Adipocyte (in vitro differentiated cells): ENCODE results near the gene UBE2E3.
"Not testable (repeated sequence)": the region's sequence is repeated elsewhere in the genome, so short reads cannot be mapped to it uniquely, and the experiment has no call there.

ENCODE experiments used
- DNase-seq: peaks from one replicate; pipeline ENCODE4 v3.0.0-alpha.2; 2015; ENCODE audit warnings: low read depth
- H3K27me3 ChIP-seq: replicated peaks from 2 replicates; pipeline ENCODE4 v1.7.0; 2013; ENCODE audit warnings: mild to moderate bottlenecking, low read length, moderate library complexity; ENCODE audit not compliant: control insufficient read depth, insufficient read depth
- H3K36me3 ChIP-seq: 2 replicates; pipeline ENCODE4 v1.7.0; 2013; ENCODE audit warnings: low read length, mild to moderate bottlenecking, moderate library complexity; ENCODE audit not compliant: control insufficient read depth, insufficient read depth, severe bottlenecking
- H3K4me1 ChIP-seq: 2 replicates; pipeline ENCODE4 v1.7.0; 2013; ENCODE audit warnings: mild to moderate bottlenecking, low read length, moderate library complexity; ENCODE audit not compliant: control insufficient read depth, insufficient read depth
- H3K4me3 ChIP-seq: 2 replicates; pipeline ENCODE4 v1.7.0; 2013; ENCODE audit warnings: mild to moderate bottlenecking, low read length, moderate library complexity
- H3K9ac ChIP-seq: 2 replicates; pipeline ENCODE4 v1.7.0; 2013; ENCODE audit warnings: mild to moderate bottlenecking, low read length, moderate library complexity
- H3K9me3 ChIP-seq: 2 replicates; pipeline ENCODE4 v1.7.0; 2013; ENCODE audit warnings: mild to moderate bottlenecking, low read length, moderate library complexity; ENCODE audit not compliant: control insufficient read depth

The UBE2E3 gene

GRCh38 chr2:181077128-181077709, 96.8 kb downstream of the UBE2E3 start:
- DNase-seq: peak; percentile 75
- Histone ChIP-seq H3K4me3 (no peak overlapping the region), H3K36me3 (no peaks in the 10 kb centered on the region), H3K9ac (no peak overlapping the region), H3K4me1 (peaks cover 3% of the 10 kb centered on the region), H3K9me3 (no peaks in the 10 kb centered on the region), H3K27me3 (no peaks in the 10 kb centered on the region)

- H3K9me3 ChIP-seq: no peaks in the 10 kb centered on the region
- H3K4me1 ChIP-seq: no peaks in the 10 kb centered on the region
- no peak for DNase-seq
- no peaks in the 10 kb centered on the region for H3K27me3 ChIP-seq
- H3K4me3 ChIP-seq: no peak overlapping the region
- no peaks in the 10 kb centered on the region for H3K36me3 ChIP-seq
- no peak overlapping the region for H3K9ac ChIP-seq
Observed at GRCh38 chr2:181083140-181083539, 102.7 kb downstream of the UBE2E3 start.

- no peaks in the 10 kb centered on the region for H3K4me1 ChIP-seq
- H3K36me3 ChIP-seq: no peaks in the 10 kb centered on the region
- DNase-seq: no peak
- no peak overlapping the region for H3K9ac ChIP-seq
- H3K4me3 ChIP-seq: no peak overlapping the region
- peaks cover 6% of the 10 kb centered on the region for H3K9me3 ChIP-seq
- no peaks in the 10 kb centered on the region for H3K27me3 ChIP-seq
Observed at GRCh38 chr2:181085734-181086133, 105.3 kb downstream of the UBE2E3 start.

- not testable (repeated sequence) for DNase-seq, H3K36me3 ChIP-seq, H3K9ac ChIP-seq, H3K4me1 ChIP-seq, H3K4me3 ChIP-seq, H3K27me3 ChIP-seq
- H3K9me3 ChIP-seq: peaks cover 15% of the 10 kb centered on the region
Observed at GRCh38 chr2:181091920-181092319, 111.5 kb downstream of the UBE2E3 start.

- Histone ChIP-seq H3K36me3 (no peaks in the 10 kb centered on the region), H3K4me3 (no peak overlapping the region), H3K4me1 (peaks cover 7% of the 10 kb centered on the region), H3K27me3 (no peaks in the 10 kb centered on the region), H3K9me3 (peaks cover 8% of the 10 kb centered on the region), H3K9ac (no peak overlapping the region)
- DNase-seq: no peak
Observed at GRCh38 chr2:181095486-181095885, 115.1 kb downstream of the UBE2E3 start.

- no peak overlapping the region for H3K4me3 ChIP-seq
- H3K4me1 ChIP-seq: peaks cover 19% of the 10 kb centered on the region
- H3K9me3 ChIP-seq: no peaks in the 10 kb centered on the region
- no peak overlapping the region for H3K9ac ChIP-seq
- H3K27me3 ChIP-seq: no peaks in the 10 kb centered on the region
- DNase-seq: no peak
- no peaks in the 10 kb centered on the region for H3K36me3 ChIP-seq
Observed at GRCh38 chr2:181103659-181104058, 123.3 kb downstream of the UBE2E3 start.

- Histone ChIP-seq H3K4me3 (no peak overlapping the region), H3K36me3 (no peaks in the 10 kb centered on the region), H3K9me3 (no peaks in the 10 kb centered on the region), H3K4me1 (peaks cover 19% of the 10 kb centered on the region), H3K9ac (no peak overlapping the region), H3K27me3 (no peaks in the 10 kb centered on the region)
- peak; percentile 89 for DNase-seq
Observed at GRCh38 chr2:181104512-181105115, 124.2 kb downstream of the UBE2E3 start.

- peaks cover 19% of the 10 kb centered on the region for H3K4me1 ChIP-seq
- DNase-seq: no peak
- H3K9ac ChIP-seq: no peak overlapping the region
- H3K9me3 ChIP-seq: no peaks in the 10 kb centered on the region
- no peaks in the 10 kb centered on the region for H3K36me3 ChIP-seq
- no peaks in the 10 kb centered on the region for H3K27me3 ChIP-seq
- H3K4me3 ChIP-seq: no peak overlapping the region
Observed at GRCh38 chr2:181105562-181105961, 125.2 kb downstream of the UBE2E3 start.

- H3K36me3 ChIP-seq: no peaks in the 10 kb centered on the region
- peaks cover 19% of the 10 kb centered on the region for H3K4me1 ChIP-seq
- no peaks in the 10 kb centered on the region for H3K27me3 ChIP-seq
- no peaks in the 10 kb centered on the region for H3K9me3 ChIP-seq
- no peak overlapping the region for H3K9ac ChIP-seq
- no peak overlapping the region for H3K4me3 ChIP-seq
- peak; percentile 54 for DNase-seq
Observed at GRCh38 chr2:181106229-181106628, 125.8 kb downstream of the UBE2E3 start.

- Histone ChIP-seq H3K36me3 (no peaks in the 10 kb centered on the region), H3K4me3 (no peak overlapping the region), H3K4me1 (peaks cover 19% of the 10 kb centered on the region), H3K27me3 (no peaks in the 10 kb centered on the region), H3K9me3 (no peaks in the 10 kb centered on the region), H3K9ac (no peak overlapping the region)
- peak; percentile 82 for DNase-seq
Observed at GRCh38 chr2:181106789-181107627, 126.6 kb downstream of the UBE2E3 start.

GRCh38 chr2:181107628-181107945, 127.2 kb downstream of the UBE2E3 start:
- Histone ChIP-seq H3K9me3 (no peaks in the 10 kb centered on the region), H3K4me1 (peaks cover 19% of the 10 kb centered on the region), H3K4me3 (no peak overlapping the region), H3K9ac (no peak overlapping the region), H3K27me3 (no peaks in the 10 kb centered on the region), H3K36me3 (no peaks in the 10 kb centered on the region)
- DNase-seq: no peak
